Adrenal gland (tissue), 5 donors: ENCODE data around the gene DNAJC15.

Source experiments
- CTCF ChIP-seq, 6 experiments: fragments of 450-650 bp in 4 of 6; fragments of 200-600 bp in 2 of 6; sonication (generic) in 1 of 6; IDR thresholded peaks; 1 replicate in 5 of 6; 2 replicates in 1 of 6; pipeline versions ENCODE4 v1.5.1 to v1.8.0; 2016 to 2021; ENCODE audit warnings: antibody characterized with exemption in 6 of 6, mild to moderate bottlenecking in 2 of 6, moderate library complexity in 1 of 6
- POLR2A ChIP-seq, 2 donors: fragments of 450-650 bp; IDR thresholded peaks; one replicate each; pipeline ENCODE4 v1.6.1; 2017; ENCODE audit warnings: antibody characterized with exemption in 2 of 2, mild to moderate bottlenecking in 2 of 2, moderate library complexity in 1 of 2
- donor health status: DM: no; HTN: no; CAD: no.

DNA sequence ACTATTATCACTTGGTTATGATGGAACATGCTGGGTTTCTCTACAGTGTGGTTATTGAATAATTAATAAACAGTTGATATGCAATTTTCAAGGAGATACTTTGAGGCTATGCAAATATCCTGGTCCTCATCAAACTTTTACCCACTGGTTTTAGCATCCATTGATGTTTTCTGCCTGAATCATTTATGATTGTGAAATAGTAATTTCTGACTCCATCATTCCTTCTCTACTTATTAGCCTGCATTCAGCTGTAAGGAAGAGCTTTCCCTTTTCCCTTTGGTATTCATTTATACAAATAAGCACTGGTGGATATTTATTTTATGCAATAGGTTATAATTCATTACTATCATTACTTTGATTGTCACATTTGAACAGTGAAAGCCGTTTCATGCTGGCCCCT is 13.9 kb upstream of the DNAJC15 start:
- TF ChIP-seq CTCF (IDR thresholded peaks at IDR 0.05): no peak
- TF ChIP-seq POLR2A (IDR thresholded peaks at IDR 0.05): no peak
